ENCODE data around the gene GALNT9. TPM values are rescaled to one million over a fixed set of nuclear protein-coding genes. Genes with fewer than 3 reads are reported as not detected.

The GALNT9 gene
- total RNA-seq, 1 experiment from 2014 or later: 2.6 TPM

DNA sequence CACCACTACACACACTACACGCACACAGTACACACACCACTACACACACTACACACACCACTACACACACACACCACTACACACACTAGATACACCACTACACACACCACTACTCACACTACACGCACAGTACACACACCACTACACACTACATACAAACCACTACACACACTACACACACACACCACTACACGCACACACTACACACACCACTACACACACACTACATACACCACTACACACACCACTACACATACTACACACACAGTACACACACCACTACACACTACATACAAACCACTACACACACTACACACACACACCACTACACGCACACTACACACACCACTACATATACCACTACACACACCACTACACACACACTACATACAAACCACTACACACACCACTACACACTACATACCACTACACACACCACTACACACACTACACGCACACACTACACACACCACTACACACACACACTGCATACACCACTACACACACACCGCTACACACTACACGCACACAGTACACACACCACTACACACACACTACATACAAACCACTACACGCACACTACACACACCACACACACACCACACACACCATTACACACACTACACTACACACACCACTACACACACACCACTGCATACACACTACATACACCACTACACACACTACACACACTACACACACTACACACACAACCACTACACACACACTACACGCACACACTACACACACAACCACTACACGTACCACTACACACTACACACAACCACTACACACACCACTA lies 173.4 kb downstream of the GALNT9 start:
- Histone ChIP-seq H3K27me3 (ENCODE audit: insufficient read depth, low read length) (no peaks in the 10 kb centered on the region), H3K9ac (ENCODE audit: low read length) (no peak overlapping the region), H3K79me2 (ENCODE audit: insufficient read depth, low read length) (no peaks in the 10 kb centered on the region), H3K4me2 (ENCODE audit: low read length) (no peak overlapping the region), H3K36me3 (ENCODE audit: control insufficient read depth in 1 of 2, insufficient read depth in 2 of 2, low read length in 2 of 2) (peaks cover 0 to 26% of the 10 kb centered on the region in 2 experiments; a peak in 2 of 4 replicates), H3K4me3 (replicated peaks in 1 of 2; ENCODE audit: low read depth in 1 of 2, low read length in 2 of 2) (no peak overlapping the region), H4K20me1 (ENCODE audit: insufficient read depth) (no peaks in the 10 kb centered on the region), H3K9me3 (ENCODE audit: control insufficient read depth in 1 of 2, insufficient read depth in 1 of 2, low read depth in 1 of 2, low read length in 2 of 2) (peaks cover 0 to 16% of the 10 kb centered on the region in 2 experiments; a peak in 1 of 4 replicates), H2AFZ (ENCODE audit: low read depth, low read length, poor library complexity, severe bottlenecking) (no peak overlapping the region), H3K9me2 (ENCODE audit: insufficient read depth) (no peaks in the 10 kb centered on the region), H3K4me1 (ENCODE audit: control insufficient read depth in 1 of 2, insufficient read depth in 2 of 2, low read length in 2 of 2) (peaks cover 0 to 7% of the 10 kb centered on the region in 2 experiments; a peak in 1 of 4 replicates), H3K27ac (ENCODE audit: low read depth, low read length) (peak overlapping the region; percentile 1; the same call in 1 of the 2 replicates)
- intact Hi-C loops (cut with micrococcal nuclease): loop anchor here (2.0 kb wide), 1 partner anchor 63 kb away; no protein-coding TSS in a partner anchor
- DNase-seq (ENCODE audit: low read depth, low spot score) (no peak), ATAC-seq (no peak)
- ChIA-PET POLR2A (no interaction called here), RAD21 (ENCODE audit: low non-redundant PET in 1 of 2, low total read pairs in 2 of 2, uncharacterized antibody in 2 of 2, unreplicated experiment in 2 of 2) (no interaction called here), CTCF (no interaction called here)
- BruUV-seq (replicated peaks): no TSS peak
- TF ChIP-seq YY1 (IDR thresholded peaks at IDR 0.05; ENCODE audit: extremely low read depth, insufficient replicate concordance, low read depth, low read length) (no peak), CBX3 (IDR thresholded peaks at IDR 0.05; ENCODE audit: low read depth) (no peak; the same call in 1 of the 2 replicates), EGR1 (IDR thresholded peaks at IDR 0.05; ENCODE audit: low read depth) (no peak), ZNF274 (IDR thresholded peaks at IDR 0.05; ENCODE audit: low read depth, low read length) (no peak), TCF7L2 (IDR thresholded peaks at IDR 0.05; ENCODE audit: borderline replicate concordance, extremely low read depth, insufficient read depth, insufficient read length) (no peak), FOSL1 (IDR thresholded peaks at IDR 0.05; ENCODE audit: low read depth) (no peak), SP1 (IDR thresholded peaks at IDR 0.05; ENCODE audit: low read depth) (no peak), ZBTB33 (IDR thresholded peaks at IDR 0.05; ENCODE audit: extremely low read depth, insufficient replicate concordance, low read length) (no peak), SIN3A (IDR thresholded peaks at IDR 0.05; ENCODE audit: low read depth) (no peak), RAD21 (IDR thresholded peaks at IDR 0.05; ENCODE audit: low read depth) (no peak)
- TF ChIP-seq, protein P1, sequence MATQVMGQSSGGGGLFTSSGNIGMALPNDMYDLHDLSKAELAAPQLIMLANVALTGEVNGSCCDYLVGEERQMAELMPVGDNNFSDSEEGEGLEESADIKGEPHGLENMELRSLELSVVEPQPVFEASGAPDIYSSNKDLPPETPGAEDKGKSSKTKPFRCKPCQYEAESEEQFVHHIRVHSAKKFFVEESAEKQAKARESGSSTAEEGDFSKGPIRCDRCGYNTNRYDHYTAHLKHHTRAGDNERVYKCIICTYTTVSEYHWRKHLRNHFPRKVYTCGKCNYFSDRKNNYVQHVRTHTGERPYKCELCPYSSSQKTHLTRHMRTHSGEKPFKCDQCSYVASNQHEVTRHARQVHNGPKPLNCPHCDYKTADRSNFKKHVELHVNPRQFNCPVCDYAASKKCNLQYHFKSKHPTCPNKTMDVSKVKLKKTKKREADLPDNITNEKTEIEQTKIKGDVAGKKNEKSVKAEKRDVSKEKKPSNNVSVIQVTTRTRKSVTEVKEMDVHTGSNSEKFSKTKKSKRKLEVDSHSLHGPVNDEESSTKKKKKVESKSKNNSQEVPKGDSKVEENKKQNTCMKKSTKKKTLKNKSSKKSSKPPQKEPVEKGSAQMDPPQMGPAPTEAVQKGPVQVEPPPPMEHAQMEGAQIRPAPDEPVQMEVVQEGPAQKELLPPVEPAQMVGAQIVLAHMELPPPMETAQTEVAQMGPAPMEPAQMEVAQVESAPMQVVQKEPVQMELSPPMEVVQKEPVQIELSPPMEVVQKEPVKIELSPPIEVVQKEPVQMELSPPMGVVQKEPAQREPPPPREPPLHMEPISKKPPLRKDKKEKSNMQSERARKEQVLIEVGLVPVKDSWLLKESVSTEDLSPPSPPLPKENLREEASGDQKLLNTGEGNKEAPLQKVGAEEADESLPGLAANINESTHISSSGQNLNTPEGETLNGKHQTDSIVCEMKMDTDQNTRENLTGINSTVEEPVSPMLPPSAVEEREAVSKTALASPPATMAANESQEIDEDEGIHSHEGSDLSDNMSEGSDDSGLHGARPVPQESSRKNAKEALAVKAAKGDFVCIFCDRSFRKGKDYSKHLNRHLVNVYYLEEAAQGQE (IDR thresholded peaks at IDR 0.05; ENCODE audit: low read depth): no peak
- TF ChIP-seq, protein P2, sequence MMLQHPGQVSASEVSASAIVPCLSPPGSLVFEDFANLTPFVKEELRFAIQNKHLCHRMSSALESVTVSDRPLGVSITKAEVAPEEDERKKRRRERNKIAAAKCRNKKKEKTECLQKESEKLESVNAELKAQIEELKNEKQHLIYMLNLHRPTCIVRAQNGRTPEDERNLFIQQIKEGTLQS (IDR thresholded peaks at IDR 0.05): no peak
- TF ChIP-seq, protein P3, sequence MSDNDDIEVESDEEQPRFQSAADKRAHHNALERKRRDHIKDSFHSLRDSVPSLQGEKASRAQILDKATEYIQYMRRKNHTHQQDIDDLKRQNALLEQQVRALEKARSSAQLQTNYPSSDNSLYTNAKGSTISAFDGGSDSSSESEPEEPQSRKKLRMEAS (IDR thresholded peaks at IDR 0.05): no peak

All from HCT116 (cell line).